Measurements from ENCODE around the gene QKI.

GRCh38 chr6:163501026-163501425 is 86.5 kb downstream of the QKI start:
- TF ChIP-seq CTCF (IDR thresholded peaks at IDR 0.05) (no peak), POLR2A (IDR thresholded peaks at IDR 0.05) (no peak)

Data from lower leg skin (tissue), 3 donors.